K562 (cell line): ENCODE data around the gene GABRB3. TPM values are rescaled to one million over a fixed set of nuclear protein-coding genes. Genes with fewer than 3 reads are reported as not detected.
A peak's percentile ranks its signal among the peaks of the same experiment; 100 is the strongest.

Source experiments
- ATAC-seq: fragments of 200-7000 bp; cut with Tn5 transposase; 3 replicates; pipeline ENCODE4 v1.9.1; 2020; ENCODE audit warnings: moderate library complexity
- BruUV-seq: library from RNA; stranded (reverse); fragments of 400-500 nt; replicated peaks from 2 replicates; lab custom pipeline; 2021; lab: Mats Ljungman, UMichigan
- CTCF ChIA-PET: fragments of 300-600 bp; formaldehyde crosslinking; extraction: SDS; loops from one replicate; lab custom pipeline; 2021; ENCODE audit warnings: low intra/inter-chr PET ratio; lab: Yijun Ruan, JAX
- POLR2A ChIA-PET: fragments of 300-600, 350-650 bp; sonication (Branson Sonifier 250); formaldehyde crosslinking; extraction: SDS; loops from one replicate; lab custom pipeline; 2021; ENCODE audit warnings: antibody characterized with exemption, inconsistent platforms; lab: Yijun Ruan, JAX
- DNase-seq, 4 experiments: peaks; one replicate each; pipeline versions ENCODE4 v3.0.0 to v3.0.0-alpha.2; 2011 to 2018; ENCODE audit warnings: low spot score in 3 of 4, mixed read lengths in 3 of 4; ENCODE audit errors: extremely low read depth in 1 of 4
- FAIRE-seq: peaks from 2 replicates; lab custom pipeline; 2011; peaks lifted over from hg19 to GRCh38; lab: Jason Lieb, UNC
- H2AFZ ChIP-seq: 2 replicates; pipeline ENCODE4 v1.6.0; 2011; ENCODE audit warnings: low read depth, low read length, control low read depth, inconsistent platforms
- H3K27ac ChIP-seq: fragments of 200-600 bp; 3 replicates; pipeline ENCODE4 v1.8.0; 2011; ENCODE audit warnings: low read depth, mild to moderate bottlenecking, control low read depth, inconsistent platforms, low read length, moderate library complexity, mixed read lengths; ENCODE audit errors: extremely low read depth
- H3K27me3 ChIP-seq, 2 experiments: fragments of 300-600 bp in 1 of 2; 2 replicates in 1 of 2; 3 replicates in 1 of 2; pipeline versions ENCODE4 v1.6.0 to v1.8.0; 2011; ENCODE audit warnings: inconsistent platforms in 2 of 2, low read length in 2 of 2, mild to moderate bottlenecking in 1 of 2, mixed read lengths in 1 of 2, moderate library complexity in 1 of 2; ENCODE audit not compliant: control insufficient read depth in 2 of 2, insufficient read depth in 2 of 2
- H3K36me3 ChIP-seq: fragments of 300-600 bp; 3 replicates; pipeline ENCODE4 v1.8.0; 2011; ENCODE audit warnings: mild to moderate bottlenecking, low read length, inconsistent platforms; ENCODE audit not compliant: control insufficient read depth, insufficient read depth
- H3K4me1 ChIP-seq, 2 experiments: fragments of 200-600 bp in 1 of 2; replicated peaks in 1 of 2; 2 replicates in 1 of 2; 3 replicates in 1 of 2; pipeline versions ENCODE4 v1.5.1 to v1.8.0; 2011; ENCODE audit warnings: inconsistent platforms in 2 of 2, low read length in 2 of 2, mild to moderate bottlenecking in 1 of 2, mixed read lengths in 1 of 2, moderate library complexity in 1 of 2; ENCODE audit not compliant: control insufficient read depth in 2 of 2, insufficient read depth in 2 of 2
- H3K4me2 ChIP-seq: 2 replicates; pipeline ENCODE4 v1.6.1; 2011; ENCODE audit warnings: low read length, control low read depth, inconsistent platforms, mixed read lengths; ENCODE audit not compliant: insufficient read depth
- H3K4me3 ChIP-seq: fragments of 200-600 bp; sonication (generic), shearing (Covaris generic); 2 replicates; pipeline ENCODE4 v1.5.1; 2016; ENCODE audit warnings: control low read depth, inconsistent platforms
- H3K79me2 ChIP-seq: fragments of 200-600 bp; 3 replicates; pipeline ENCODE4 v1.8.0; 2011; ENCODE audit warnings: low read length, inconsistent platforms; ENCODE audit not compliant: control insufficient read depth, insufficient read depth
- H3K9ac ChIP-seq, 2 experiments: 2 replicates each; pipeline versions ENCODE4 v1.6.0 to v1.6.1; 2011; ENCODE audit warnings: low read depth in 2 of 2, low read length in 2 of 2, control low read depth in 1 of 2, inconsistent platforms in 1 of 2, mild to moderate bottlenecking in 1 of 2, mixed read lengths in 1 of 2; ENCODE audit not compliant: insufficient read depth in 1 of 2
- H3K9me1 ChIP-seq: one replicate; pipeline ENCODE4 v1.6.0; 2011; ENCODE audit warnings: inconsistent platforms, mild to moderate bottlenecking, low read length, moderate library complexity; ENCODE audit not compliant: control insufficient read depth, insufficient read depth
- H3K9me3 ChIP-seq: replicated peaks from 2 replicates; pipeline ENCODE4 v1.5.1; 2011; ENCODE audit warnings: low read depth, low read length, inconsistent platforms; ENCODE audit not compliant: control insufficient read depth, insufficient read depth
- H4K20me1 ChIP-seq: replicated peaks from 2 replicates; pipeline ENCODE4 v1.6.1; 2011; ENCODE audit warnings: low read length, inconsistent platforms, mixed read lengths; ENCODE audit not compliant: control insufficient read depth, insufficient read depth
- NFYB ChIP-seq: IDR thresholded peaks from 2 replicates; pipeline ENCODE4 v1.6.1; 2011; ENCODE audit warnings: mild to moderate bottlenecking, moderate library complexity; ENCODE audit not compliant: insufficient read length; ENCODE audit errors: extremely low read depth
- OTX1 ChIP-seq: fragments of 450-650 bp; formaldehyde crosslinking; IDR thresholded peaks from 2 replicates; pipeline ENCODE4 v1.4.0; 2022; ENCODE audit warnings: mild to moderate bottlenecking
- RBBP5 ChIP-seq: fragments of 200-600 bp; sonication (generic); IDR thresholded peaks from 2 replicates; pipeline ENCODE4 v1.6.1; 2012; ENCODE audit warnings: borderline replicate concordance, mild to moderate bottlenecking, low read length, control low read depth, inconsistent platforms; ENCODE audit not compliant: insufficient read depth, poor library complexity, severe bottlenecking
- RBM25 ChIP-seq: fragments of 200-400 bp; formaldehyde crosslinking; IDR thresholded peaks from 2 replicates; pipeline ENCODE4 v1.6.1; 2018; ENCODE audit warnings: low read length, low read depth, moderate library complexity; ENCODE audit not compliant: severe bottlenecking
- ZNF316 ChIP-seq: fragments of 450-650 bp; IDR thresholded peaks from 2 replicates; pipeline ENCODE4 v1.6.1; 2016
- ZNF77 ChIP-seq: fragments of 250-450 bp; sonication (Bioruptor Pico); IDR thresholded peaks from 2 replicates; pipeline ENCODE4 v1.5.0; 2020
- WGBS: fragments of 100-300 bp; shearing (Covaris generic); methylation state at CpG from one replicate; pipeline ENCODE4 v1.1.6; 2016; ENCODE audit warnings: low coverage, mixed read lengths; ENCODE audit not compliant: insufficient coverage; ENCODE audit errors: missing lambda C conversion rate; 5-methylcytosine and 5-hydroxymethylcytosine counted together
- in situ Hi-C: fragments of 300-500 bp; cut with MboI; formaldehyde crosslinking; loops from 4 replicates; pipeline ENCODE4 v1.15.0; 2018; ENCODE audit warnings: inconsistent platforms, mixed read lengths
- intact Hi-C: fragments of 100-400 bp; cut with micrococcal nuclease; formaldehyde crosslinking; loops from 2 replicates; pipeline ENCODE4 v1.14.2; 2022
- polyA plus RNA-seq, 8 experiments: library from polyadenylated mRNA; depleted of rRNA in 4 of 8; stranded (reverse) in 5 of 8; unstranded in 3 of 8; fragments of >200 nt; fragmentation: Nextera tagmentation in 2 of 8; fragmentation: Illumina TruSeq in 1 of 8; extraction: Ambion mirVana in 2 of 8; extraction: Trizol in 1 of 8; gene quantifications; 2 replicates each; pipeline versions ENCODE4 v1.2.1 to v1.2.3, GENCODE V29; 2011 to 2014; ENCODE audit warnings: inconsistent platforms in 1 of 8, missing spikeins in 1 of 8
- total RNA-seq, 7 experiments: library from RNA; depleted of rRNA in 6 of 7; stranded (reverse); fragments of >200 nt in 6 of 7; fragmentation: Illumina TruSeq in 2 of 7; extraction: Trizol in 2 of 7; gene quantifications; 2 replicates each; pipeline versions ENCODE4 v1.2.1 to v1.2.3, GENCODE V29; 2011 to 2021; ENCODE audit warnings: low replicate concordance in 1 of 7
- TF ChIP-seq, protein P1 (sequence below), 2 experiments: IDR thresholded peaks; 2 replicates each; pipeline ENCODE4 v1.6.1; 2012; ENCODE audit warnings: improper control_type of control experiment in 2 of 2, low read depth in 2 of 2, low read length in 2 of 2, borderline replicate concordance in 1 of 2

The GABRB3 gene
- total and polyA plus RNA-seq, 9 of the 15 experiments (the other 6 are each of a cell fraction or from before 2014, with no cell fraction given) = 0.09 to 1.4 (median 0.49) TPM

DNA sequence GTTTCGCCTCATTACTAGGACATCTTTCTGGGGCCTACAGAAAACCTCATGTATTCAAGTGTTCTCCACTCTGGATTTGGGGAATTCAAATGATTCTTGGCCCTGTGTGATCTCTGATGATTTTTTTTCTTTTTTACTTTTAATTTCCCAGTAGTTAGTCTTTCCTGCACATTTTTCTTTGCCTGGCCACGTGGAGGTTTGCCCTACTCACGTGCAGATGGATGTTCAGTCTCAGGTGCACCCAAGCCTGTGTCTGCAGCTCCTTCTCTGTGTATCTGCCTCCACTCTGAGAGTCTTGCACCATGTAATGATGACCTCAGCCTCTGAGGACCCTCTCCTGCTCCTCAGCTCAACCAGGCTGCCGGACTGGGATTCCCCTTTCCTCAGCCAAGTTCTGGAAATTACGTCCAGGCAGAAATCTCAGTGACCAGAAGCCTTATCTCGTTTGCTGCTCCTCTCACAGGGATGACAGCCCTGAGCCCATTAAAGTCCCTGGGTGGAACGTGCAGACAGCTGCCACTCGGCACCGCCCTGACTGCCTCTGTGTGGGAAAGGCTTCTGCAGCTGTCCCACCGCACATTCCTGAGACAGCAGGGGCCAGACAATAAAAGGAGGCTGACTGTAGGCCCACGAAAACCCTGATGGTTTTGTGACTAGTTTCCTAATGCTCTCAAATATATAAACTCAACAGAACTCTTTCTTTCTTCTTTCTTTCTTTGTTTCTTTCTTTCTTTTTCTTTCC lies 31.4 kb upstream of the GABRB3 start (continued):
- TF ChIP-seq, protein P1, sequence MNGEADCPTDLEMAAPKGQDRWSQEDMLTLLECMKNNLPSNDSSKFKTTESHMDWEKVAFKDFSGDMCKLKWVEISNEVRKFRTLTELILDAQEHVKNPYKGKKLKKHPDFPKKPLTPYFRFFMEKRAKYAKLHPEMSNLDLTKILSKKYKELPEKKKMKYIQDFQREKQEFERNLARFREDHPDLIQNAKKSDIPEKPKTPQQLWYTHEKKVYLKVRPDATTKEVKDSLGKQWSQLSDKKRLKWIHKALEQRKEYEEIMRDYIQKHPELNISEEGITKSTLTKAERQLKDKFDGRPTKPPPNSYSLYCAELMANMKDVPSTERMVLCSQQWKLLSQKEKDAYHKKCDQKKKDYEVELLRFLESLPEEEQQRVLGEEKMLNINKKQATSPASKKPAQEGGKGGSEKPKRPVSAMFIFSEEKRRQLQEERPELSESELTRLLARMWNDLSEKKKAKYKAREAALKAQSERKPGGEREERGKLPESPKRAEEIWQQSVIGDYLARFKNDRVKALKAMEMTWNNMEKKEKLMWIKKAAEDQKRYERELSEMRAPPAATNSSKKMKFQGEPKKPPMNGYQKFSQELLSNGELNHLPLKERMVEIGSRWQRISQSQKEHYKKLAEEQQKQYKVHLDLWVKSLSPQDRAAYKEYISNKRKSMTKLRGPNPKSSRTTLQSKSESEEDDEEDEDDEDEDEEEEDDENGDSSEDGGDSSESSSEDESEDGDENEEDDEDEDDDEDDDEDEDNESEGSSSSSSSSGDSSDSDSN (IDR thresholded peaks at IDR 0.05; ENCODE audit: borderline replicate concordance in 1 of 2, low read depth in 2 of 2, low read length in 2 of 2) = no peak

GRCh38 chr15:26790118-26790517 lies 17.3 kb upstream of the GABRB3 start:
- TF ChIP-seq OTX1 (no peak), ZNF77 (CRISPR knock-in tag) (no peak), ZNF316 (0 out of 2 replicates have a peak, but pooled peaks have one; percentile 4), RBBP5 (no peak), NFYB (peak; percentile 87), RBM25 (peak; percentile 23)

More at GRCh38 chr15:26790118-26790517, 17.3 kb upstream of the GABRB3 start:
- FAIRE-seq = no peak
- ChIA-PET POLR2A (no interaction called here), CTCF (no interaction called here)
- H2AFZ ChIP-seq = no peak overlapping the region
- DNase-seq = peak in 1 of 4 experiments; percentile 12
- no TSS peak for BruUV-seq
- H3K9ac ChIP-seq = no peak overlapping the region
- H3K4me2 ChIP-seq = no peak overlapping the region
- no peaks in the 10 kb centered on the region for H3K36me3 ChIP-seq
- H3K27me3 ChIP-seq = no peaks in the 10 kb centered on the region
- H3K27ac ChIP-seq = no peak overlapping the region
- peak; percentile 41 for ATAC-seq
- WGBS = 2% methylated on average over 8 of the region's 8 CpGs
- intact Hi-C loops = no loop called here
- H3K4me3 ChIP-seq = no peak overlapping the region
- no peaks in the 10 kb centered on the region; the same call in 1 of the 2 replicates for H3K9me3 ChIP-seq
- H4K20me1 ChIP-seq = no peaks in the 10 kb centered on the region
- H3K9me1 ChIP-seq = no peaks in the 10 kb centered on the region
- H3K79me2 ChIP-seq = no peaks in the 10 kb centered on the region
- in situ Hi-C loops = no loop called here
- no peaks in the 10 kb centered on the region for H3K4me1 ChIP-seq
